Amniotic stem cell (primary cell): Measurements from ENCODE around the gene LRRC3.
"Not testable (repeated sequence)": the region's sequence is repeated elsewhere in the genome, so short reads cannot be mapped to it uniquely, and the experiment has no call there.

Source experiments
- DNase-seq: peaks from one replicate; lab custom pipeline; 2025; lab: John Stamatoyannopoulos, UW

LRRC3 gene

DNA sequence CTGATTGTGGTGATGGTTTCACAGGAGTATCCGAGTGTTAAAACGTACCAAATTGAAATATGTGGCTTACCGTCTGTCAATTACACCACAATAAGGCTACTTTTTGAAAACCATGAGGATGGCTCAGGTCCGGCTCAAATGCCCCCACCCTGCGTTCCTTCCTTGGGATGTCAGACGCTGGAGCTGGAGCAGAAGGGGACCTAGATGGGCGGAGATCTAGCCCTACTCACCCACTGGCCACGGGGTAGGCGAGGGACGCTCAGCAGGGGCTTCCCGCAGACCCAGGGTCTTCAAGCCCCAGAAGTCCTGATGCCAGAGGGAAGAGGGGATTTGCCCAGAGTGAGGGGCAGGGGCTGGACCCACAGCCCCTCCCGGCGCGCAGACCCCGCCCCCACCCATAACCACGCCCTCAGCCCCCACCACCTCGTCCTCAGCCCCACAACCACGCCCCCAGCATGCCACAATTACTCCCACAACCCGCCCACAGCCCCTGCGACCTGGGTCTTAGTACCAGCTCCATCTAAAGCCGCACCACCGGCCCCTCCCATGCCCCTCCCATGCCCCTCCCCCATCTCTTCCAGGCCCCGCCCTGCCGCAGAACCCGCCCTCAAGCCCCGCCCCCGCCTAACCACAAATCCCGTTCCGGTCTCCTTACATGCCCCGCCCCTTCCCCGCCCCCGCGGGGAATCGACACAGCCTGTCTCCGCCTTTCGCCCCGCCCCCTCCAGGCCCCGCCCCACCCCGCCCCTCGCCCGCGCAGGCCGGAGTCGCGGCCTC is at the start of gene LRRC3:
LRRC3 (plus strand) TSS at position 764 of the 777 bp plus-strand sequence. CDS start 1,135 bp downstream, outside the sequence.
- peak; percentile 55 for DNase-seq

DNA sequence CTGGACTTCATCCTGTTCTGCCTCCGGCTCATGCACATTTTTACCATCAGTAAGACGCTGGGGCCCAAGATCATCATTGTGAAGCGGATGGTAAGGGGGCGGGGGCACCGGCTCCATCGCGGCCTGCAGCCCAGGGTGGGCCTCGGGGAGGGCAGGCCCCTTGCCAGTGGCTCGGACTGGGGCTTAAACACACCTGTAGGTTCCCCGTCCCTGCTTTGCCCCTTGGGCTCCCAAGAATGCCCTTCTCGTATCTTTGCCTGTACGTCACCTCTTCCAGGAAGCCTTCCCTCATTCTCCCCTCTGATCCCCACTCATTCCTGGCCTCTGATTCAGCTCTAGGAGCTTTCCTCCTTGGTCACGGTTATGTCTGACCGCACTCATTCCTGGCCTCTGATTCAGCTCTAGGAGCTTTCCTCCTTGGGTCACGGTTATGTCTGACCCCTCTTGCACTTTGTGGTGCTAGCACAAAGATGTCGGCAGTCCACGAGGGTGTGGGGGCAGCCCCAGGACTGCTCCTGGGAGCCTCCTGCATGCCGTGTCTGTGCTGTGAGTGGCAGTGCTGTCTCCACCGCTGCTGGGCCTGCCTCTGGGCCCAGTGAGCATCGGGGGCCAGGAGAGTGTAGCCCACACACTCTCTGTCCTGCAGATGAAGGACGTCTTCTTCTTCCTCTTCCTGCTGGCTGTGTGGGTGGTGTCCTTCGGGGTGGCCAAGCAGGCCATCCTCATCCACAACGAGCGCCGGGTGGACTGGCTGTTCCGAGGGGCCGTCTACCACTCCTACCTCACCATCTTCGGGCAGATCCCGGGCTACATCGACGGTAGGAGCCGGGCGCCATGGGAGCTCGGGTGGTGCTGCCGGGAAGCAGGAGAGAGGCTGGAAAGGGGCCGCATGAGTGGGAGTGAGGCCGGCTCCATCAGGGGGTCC is 49.1 kb upstream of the LRRC3 start:
- DNase-seq, result no peak

DNA sequence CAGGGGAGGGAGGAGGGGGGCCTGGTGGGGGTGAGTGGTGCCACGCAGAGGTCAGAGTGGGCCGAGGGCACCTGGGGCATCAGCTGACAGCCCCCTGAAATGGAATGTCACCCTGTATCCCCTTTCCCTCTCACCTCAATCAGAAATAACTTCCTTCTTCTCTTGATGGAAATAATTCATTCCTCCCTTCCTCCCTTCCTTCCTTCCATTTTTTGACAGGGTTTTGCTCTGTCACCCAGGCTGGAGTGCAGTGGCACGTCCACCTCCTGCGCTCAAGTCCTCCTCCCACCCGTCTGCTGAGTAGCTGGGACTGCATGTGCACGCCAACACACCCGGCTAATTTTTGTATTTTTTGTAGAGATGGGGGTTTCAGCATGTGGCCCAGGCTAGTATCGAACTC is 48.4 kb upstream of the LRRC3 start:
- no peak for DNase-seq

DNA sequence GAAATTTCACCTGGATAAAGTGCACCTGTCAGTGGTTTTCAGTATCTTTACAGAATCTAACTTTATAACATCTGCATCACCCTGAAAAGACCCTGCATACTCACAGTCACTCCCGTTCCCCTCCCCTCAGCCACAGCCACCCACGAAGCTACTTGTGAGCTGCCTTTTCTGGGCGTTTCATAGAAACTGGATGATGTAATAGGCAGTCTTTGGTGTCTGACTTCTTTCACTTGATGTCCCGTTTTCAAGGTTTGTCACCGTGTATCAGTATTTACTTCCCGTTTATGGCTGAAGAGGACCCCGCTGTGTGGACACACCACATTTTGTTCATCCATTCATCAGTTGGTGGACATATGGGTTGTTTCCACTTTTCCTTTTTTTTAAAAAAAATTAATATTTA is 47.8 kb upstream of the LRRC3 start:
- DNase-seq, result no peak

- no peak for DNase-seq
Observed at GRCh38 chr21:44408226-44408625, 47.1 kb upstream of the LRRC3 start.

DNA sequence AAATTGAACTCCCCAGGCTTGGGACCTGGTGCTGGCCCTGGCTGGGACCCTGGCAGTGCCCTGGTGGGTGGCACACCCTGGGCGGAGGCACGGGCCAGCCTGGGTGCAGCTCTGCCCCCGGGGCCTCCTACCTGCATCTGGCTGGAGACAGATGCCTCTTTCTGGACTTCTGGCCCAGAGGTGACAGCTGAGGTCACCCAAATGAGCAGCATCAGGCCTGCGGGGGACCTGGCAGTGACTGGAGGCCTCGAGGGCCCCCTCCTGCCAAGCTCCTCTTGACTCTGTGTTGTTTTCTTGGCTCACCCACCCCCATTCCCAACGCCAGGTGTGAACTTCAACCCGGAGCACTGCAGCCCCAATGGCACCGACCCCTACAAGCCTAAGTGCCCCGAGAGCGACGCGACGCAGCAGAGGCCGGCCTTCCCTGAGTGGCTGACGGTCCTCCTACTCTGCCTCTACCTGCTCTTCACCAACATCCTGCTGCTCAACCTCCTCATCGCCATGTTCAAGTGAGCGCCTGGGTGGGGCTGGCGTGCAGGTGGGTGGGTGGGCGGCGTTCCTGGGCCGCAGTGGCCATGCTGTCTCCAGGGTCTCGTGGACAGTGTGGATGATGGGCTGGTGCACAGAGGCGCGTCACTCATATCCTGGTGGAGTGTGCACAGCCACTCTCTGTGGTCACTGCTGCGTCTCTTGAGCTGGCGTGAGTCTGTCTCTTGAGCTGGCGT is 41.6 kb upstream of the LRRC3 start:
- no peak for DNase-seq

- DNase-seq, result no peak
Observed at GRCh38 chr21:44414291-44415072, 40.8 kb upstream of the LRRC3 start.

DNA sequence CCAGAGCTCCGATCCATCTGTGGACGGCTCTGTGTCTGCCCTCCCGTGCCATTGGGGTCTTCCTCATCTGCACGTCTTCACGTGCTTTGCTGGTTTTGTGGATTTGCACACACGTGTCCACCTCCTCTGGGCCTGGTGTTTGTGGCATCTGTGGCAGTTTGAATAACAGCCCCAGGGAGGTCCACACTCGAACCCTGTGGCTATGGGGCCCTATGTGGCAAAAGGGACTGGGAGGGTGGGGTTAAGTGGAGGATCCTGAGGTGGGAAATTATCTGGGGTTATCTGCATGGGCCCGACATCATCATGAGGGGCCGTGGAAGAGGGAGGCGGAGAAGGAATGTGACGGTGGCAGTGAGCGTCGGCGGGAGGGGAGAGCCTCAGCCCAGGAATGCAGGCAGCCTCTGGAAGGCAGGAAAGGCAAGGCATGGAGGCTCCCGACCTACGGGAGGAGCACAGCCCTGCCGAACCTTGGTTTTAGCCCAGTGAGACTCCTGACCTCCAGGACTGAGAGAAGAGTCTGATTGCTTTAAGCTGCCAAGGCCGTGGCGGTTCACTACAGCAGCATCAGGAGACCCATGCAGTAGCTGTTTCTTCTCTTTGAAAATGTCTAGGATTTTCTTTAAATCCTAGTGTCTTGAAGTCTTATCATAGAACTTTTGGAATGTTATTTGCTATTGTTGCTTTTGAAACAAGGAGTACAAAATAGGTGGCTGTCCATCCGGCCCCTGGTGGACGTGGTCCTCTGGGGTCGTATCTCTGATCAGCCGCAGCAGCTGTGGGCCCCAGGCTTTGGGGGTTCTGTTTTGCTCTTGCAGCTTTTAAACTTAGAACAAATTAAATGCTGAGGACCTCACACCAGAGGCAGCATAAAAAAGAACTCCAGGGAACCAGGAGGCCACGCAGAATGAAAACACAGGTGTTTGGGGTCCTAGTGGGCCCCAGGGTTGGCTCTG is 40.0 kb upstream of the LRRC3 start:
- DNase-seq, result no peak

- DNase-seq, result no peak
Observed at GRCh38 chr21:44416193-44416592, 39.1 kb upstream of the LRRC3 start.

DNA sequence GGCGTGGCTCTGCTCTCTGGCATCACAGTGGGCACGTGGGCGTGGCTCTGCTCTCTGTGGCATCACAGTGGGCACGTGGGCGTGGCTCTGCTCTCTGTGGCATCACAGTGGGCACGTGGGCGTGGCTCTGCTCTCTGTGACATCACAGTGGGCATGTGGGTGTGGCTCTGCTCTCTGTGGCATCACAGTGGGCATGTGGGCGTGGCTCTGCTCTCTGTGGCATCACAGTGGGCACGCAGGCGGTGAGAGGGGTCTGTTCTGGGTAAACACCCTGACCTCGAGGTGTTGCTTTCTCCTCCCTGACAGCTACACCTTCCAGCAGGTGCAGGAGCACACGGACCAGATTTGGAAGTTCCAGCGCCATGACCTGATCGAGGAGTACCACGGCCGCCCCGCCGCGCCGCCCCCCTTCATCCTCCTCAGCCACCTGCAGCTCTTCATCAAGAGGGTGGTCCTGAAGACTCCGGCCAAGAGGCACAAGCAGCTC is 37.6 kb upstream of the LRRC3 start:
- not testable (repeated sequence) for DNase-seq

- no peak for DNase-seq
Observed at GRCh38 chr21:44418108-44418875, 37.0 kb upstream of the LRRC3 start.

GRCh38 chr21:44418876-44419230 is 36.5 kb upstream of the LRRC3 start:
- DNase-seq, result no peak

- DNase-seq, result no peak
Observed at GRCh38 chr21:44419679-44420078, 35.6 kb upstream of the LRRC3 start.

DNA sequence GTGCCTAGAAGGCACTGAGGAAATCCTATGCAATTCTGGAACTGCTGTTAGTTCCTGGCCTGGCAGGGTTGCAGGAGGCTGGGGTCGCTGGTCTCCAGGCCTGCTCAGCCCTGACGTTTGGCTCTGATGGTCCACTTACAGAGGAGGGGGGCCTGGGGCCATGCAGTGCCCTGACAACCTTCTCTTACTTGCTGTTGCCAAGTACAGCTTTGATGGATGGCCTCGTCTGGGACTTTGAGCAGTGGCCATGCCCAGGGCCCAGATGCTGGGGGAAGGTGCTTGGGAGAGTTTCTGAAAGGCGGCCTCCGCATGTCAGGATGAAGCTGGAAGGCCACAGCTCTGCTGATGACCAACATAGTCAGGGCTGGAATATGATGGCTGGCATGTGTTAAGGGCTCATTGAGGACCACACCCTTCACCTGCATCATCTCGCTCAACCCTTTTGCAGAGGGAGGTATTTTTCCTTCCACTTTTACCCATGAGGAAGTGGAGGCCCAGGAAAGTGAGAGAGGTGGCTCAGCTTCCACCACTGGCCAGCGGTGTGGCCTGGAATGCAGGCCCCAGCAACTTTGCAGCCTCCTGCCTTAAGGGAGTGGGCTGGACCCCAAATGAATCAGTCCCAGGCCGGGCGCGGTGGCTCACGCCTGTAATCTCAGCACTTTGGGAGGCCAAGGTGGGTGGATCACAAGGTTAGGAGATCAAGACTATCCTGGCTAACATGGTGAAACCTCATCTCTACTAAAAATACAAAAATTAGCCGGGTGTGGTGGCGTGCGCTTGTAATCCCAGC is 34.7 kb upstream of the LRRC3 start:
- DNase-seq, result no peak

DNA sequence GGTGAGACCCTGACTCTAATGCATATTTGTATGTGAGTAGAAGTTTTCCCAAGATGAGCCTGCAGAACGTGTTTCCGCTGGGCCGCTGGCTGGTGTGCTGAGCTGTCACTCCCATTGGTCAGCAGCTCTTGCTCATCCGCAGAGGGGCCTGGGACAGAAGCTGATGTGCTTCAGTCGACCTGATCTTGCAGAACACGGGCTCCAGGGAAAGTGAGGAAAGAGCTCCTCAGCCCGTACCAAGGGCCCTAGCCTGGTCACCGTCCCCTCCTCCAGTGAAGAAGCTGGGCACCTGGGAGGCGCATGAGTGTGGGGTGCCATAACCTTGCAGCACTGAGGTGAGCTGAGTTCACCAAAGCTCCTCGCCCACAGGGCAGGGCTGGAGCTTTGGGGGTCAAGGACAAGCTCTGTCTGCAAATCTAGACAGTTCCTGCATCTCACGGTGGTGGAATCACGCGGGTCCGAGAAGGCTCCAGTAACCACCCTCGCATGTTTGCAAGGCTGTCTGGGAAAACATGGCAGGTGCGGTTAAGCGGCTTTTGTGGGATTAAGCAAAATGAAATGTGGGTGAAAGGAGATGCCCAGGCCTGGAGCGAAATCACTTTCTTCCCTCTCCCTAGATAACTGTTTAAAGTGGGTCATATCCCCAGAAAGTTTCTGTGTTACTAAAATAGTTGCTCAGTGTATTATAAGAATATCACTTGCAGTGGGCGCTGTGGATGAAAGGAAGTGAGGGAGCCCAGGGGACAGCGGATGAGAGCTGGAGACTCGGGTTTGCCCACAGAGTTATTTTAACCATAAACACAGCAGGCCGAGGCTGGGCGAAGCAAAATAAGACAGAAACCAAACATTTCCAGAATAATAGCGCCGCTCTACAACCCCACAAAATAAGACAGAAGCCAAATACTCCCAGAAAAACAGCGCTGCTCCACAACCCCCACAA is 33.1 kb upstream of the LRRC3 start:
- DNase-seq, result no peak

DNA sequence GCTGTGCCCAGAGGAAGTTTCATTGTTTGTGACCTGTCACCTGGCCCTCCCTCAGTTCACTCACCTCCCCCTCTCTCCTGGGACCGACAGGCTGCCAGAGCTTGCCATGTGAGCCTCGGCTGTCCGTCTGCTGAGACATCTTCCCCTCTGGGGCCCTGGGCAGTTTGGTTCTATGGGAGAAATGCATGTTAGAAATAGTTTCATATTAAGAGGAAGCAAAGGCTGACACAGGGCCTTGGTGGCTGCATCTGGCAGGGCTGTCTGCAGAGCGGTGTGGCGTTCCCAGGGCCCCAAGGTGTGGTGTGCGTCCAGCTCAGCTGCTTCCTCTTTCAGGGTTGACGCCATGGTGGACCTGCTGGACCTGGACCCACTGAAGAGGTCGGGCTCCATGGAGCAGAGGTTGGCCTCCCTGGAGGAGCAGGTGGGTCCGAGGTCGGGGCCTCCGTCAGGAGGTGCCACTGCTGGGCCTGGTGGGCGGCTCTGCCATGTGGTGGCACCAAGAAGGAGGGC is 31.9 kb upstream of the LRRC3 start:
- DNase-seq, result no peak

DNA sequence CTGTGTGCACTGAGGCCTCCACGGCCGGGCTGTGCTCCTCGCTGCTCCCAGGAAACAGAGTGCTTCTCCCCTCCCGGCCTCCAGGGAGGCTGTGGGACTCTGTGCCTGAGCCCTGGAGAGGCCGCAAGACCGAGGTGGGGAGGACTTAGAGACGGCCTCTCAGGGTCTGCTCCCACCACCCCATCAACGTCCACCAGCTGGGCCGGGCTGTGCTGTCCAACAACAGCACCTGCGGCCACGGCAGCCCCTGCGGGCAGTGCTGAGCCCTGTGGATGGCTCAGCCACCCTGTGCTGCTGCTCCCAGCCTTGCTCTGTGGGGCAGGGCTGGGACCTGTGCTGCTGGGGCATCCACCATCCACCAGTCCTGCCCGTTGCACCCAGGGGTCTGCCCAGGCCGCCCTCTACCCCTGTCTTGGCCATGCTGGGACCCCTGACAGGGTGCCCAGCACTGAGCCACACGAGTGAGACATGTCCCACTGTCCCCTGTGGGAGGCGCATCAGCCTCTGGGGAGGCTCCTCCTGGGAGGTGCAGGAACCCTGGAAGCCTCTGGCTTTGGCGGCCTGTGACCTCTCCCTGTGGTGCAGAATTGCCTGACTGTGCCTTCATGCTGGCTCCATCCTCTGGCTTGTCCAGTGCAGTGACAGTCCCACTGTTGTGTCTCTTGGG is 31.2 kb upstream of the LRRC3 start:
- no peak for DNase-seq
